Upper lobe of right lung (tissue), 1 donor: ENCODE data around the gene AMER1. TPM values are rescaled to one million over a fixed set of nuclear protein-coding genes. Genes with fewer than 3 reads are reported as not detected.

ENCODE experiments used
- ATAC-seq: fragments of 200-7000 bp; cut with Tn5 transposase; one replicate; pipeline ENCODE4 v1.9.1; 2020; ENCODE audit warnings: mild to moderate bottlenecking, moderate library complexity
- DNase-seq: peaks from one replicate; pipeline ENCODE4 v3.0.0-alpha.2; 2020
- H3K27ac ChIP-seq: fragments of 200-600 bp; one replicate; pipeline ENCODE4 v1.8.0; 2022
- H3K27me3 ChIP-seq: fragments of 200-600 bp; one replicate; pipeline ENCODE4 v1.8.0; 2022; ENCODE audit warnings: mild to moderate bottlenecking
- H3K36me3 ChIP-seq: fragments of 200-600 bp; one replicate; pipeline ENCODE4 v1.8.0; 2022
- H3K4me1 ChIP-seq: fragments of 200-600 bp; one replicate; pipeline ENCODE4 v1.8.0; 2022
- H3K4me3 ChIP-seq: fragments of 200-600 bp; one replicate; pipeline ENCODE4 v1.8.0; 2022; ENCODE audit warnings: mild to moderate bottlenecking
- H3K9me3 ChIP-seq: fragments of 200-600 bp; one replicate; pipeline ENCODE4 v1.8.0; 2022
- intact Hi-C: fragments of 100-400 bp; cut with DNase I; formaldehyde crosslinking; loops from one replicate; pipeline ENCODE4 v1.11.0; 2022
- total RNA-seq: library from RNA; stranded (reverse); fragmentation: NEBNext Ultra II Directional; extraction: Animal tissue kit (Norgen Biotek cat#: 25700); gene quantifications from one replicate; pipeline ENCODE4 v1.2.1, GENCODE V29; 2021
- TF ChIP-seq, protein P1 (sequence below): fragments of 200-600 bp; IDR thresholded peaks from one replicate; pipeline ENCODE4 v1.8.0; 2022; ENCODE audit warnings: antibody characterized with exemption
- donor health status: DM: no; HTN: yes; CAD: no; lungs with severe emphysema.

The AMER1 gene
- total RNA-seq, 1 donor from 2014 or later = 4.5 TPM

GRCh38 chrX:64182208-64182607 lies 23.3 kb downstream of the AMER1 start:
- Histone ChIP-seq H3K27me3 (no peaks in the 10 kb centered on the region), H3K27ac (no peak overlapping the region), H3K4me1 (no peaks in the 10 kb centered on the region), H3K4me3 (no peak overlapping the region), H3K36me3 (no peaks in the 10 kb centered on the region), H3K9me3 (no peaks in the 10 kb centered on the region)
- ATAC-seq = no peak
- no peak for DNase-seq
- intact Hi-C loops = no loop called here
- TF ChIP-seq, protein P1, sequence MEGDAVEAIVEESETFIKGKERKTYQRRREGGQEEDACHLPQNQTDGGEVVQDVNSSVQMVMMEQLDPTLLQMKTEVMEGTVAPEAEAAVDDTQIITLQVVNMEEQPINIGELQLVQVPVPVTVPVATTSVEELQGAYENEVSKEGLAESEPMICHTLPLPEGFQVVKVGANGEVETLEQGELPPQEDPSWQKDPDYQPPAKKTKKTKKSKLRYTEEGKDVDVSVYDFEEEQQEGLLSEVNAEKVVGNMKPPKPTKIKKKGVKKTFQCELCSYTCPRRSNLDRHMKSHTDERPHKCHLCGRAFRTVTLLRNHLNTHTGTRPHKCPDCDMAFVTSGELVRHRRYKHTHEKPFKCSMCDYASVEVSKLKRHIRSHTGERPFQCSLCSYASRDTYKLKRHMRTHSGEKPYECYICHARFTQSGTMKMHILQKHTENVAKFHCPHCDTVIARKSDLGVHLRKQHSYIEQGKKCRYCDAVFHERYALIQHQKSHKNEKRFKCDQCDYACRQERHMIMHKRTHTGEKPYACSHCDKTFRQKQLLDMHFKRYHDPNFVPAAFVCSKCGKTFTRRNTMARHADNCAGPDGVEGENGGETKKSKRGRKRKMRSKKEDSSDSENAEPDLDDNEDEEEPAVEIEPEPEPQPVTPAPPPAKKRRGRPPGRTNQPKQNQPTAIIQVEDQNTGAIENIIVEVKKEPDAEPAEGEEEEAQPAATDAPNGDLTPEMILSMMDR = no peak

- H3K9me3 ChIP-seq = no peaks in the 10 kb centered on the region
- no peak overlapping the region for H3K4me3 ChIP-seq
- intact Hi-C loops = no loop called here
- ATAC-seq = no peak
- H3K27ac ChIP-seq = no peak overlapping the region
- H3K4me1 ChIP-seq = no peaks in the 10 kb centered on the region
- H3K36me3 ChIP-seq = no peaks in the 10 kb centered on the region
- no peak for DNase-seq
- TF ChIP-seq, protein P1 = no peak
- no peaks in the 10 kb centered on the region for H3K27me3 ChIP-seq
Observed at GRCh38 chrX:64176876-64177275, 28.6 kb downstream of the AMER1 start.

DNA sequence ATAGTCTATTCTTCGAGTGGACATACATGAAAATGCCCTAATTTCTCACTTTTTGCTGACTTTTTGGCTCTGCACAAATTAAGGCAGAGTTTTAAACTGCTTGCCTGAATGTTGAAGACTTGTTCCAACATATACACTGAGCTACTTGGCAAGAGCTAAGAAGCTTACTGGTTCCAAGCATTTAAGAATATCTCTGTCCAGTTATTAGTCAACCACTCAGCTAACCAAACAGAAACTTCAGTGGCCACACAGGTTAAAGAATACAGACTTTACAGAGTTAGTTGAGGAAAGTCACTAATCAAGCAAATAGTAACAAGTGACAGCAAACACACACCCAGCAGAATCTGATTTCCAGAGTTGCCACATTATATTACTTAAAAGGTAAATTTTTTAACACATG lies 35.5 kb downstream of the AMER1 start:
- DNase-seq (no peak), ATAC-seq (no peak)
- TF ChIP-seq, protein P1 = no peak
- Histone ChIP-seq H3K27me3 (no peaks in the 10 kb centered on the region), H3K36me3 (no peaks in the 10 kb centered on the region), H3K4me1 (no peaks in the 10 kb centered on the region), H3K4me3 (no peak overlapping the region), H3K9me3 (no peaks in the 10 kb centered on the region), H3K27ac (no peak overlapping the region)
- intact Hi-C loops = no loop called here

- Histone ChIP-seq H3K27me3 (no peaks in the 10 kb centered on the region), H3K9me3 (no peaks in the 10 kb centered on the region), H3K36me3 (no peaks in the 10 kb centered on the region), H3K27ac (no peak overlapping the region), H3K4me1 (no peaks in the 10 kb centered on the region), H3K4me3 (no peak overlapping the region)
- DNase-seq = no peak
- intact Hi-C loops = no loop called here
- TF ChIP-seq, protein P1 = no peak
- no peak for ATAC-seq
Observed at GRCh38 chrX:64152857-64153256, 52.7 kb downstream of the AMER1 start.

GRCh38 chrX:64151911-64152310 lies 53.6 kb downstream of the AMER1 start:
- H3K27ac ChIP-seq = no peak overlapping the region
- TF ChIP-seq, protein P1 = no peak
- no peaks in the 10 kb centered on the region for H3K4me1 ChIP-seq
- no peaks in the 10 kb centered on the region for H3K27me3 ChIP-seq
- no peaks in the 10 kb centered on the region for H3K9me3 ChIP-seq
- no peak overlapping the region for H3K4me3 ChIP-seq
- ATAC-seq (no peak), DNase-seq (no peak)
- H3K36me3 ChIP-seq = no peaks in the 10 kb centered on the region
- intact Hi-C loops = no loop called here

- ATAC-seq (no peak), DNase-seq (no peak)
- Histone ChIP-seq H3K27ac (no peak overlapping the region), H3K36me3 (no peaks in the 10 kb centered on the region), H3K4me3 (no peak overlapping the region), H3K4me1 (no peaks in the 10 kb centered on the region), H3K27me3 (no peaks in the 10 kb centered on the region), H3K9me3 (no peaks in the 10 kb centered on the region)
- TF ChIP-seq, protein P1 = no peak
- intact Hi-C loops = no loop called here
Observed at GRCh38 chrX:64150775-64151174, 54.7 kb downstream of the AMER1 start.
